HFFc6 (cell line): ENCODE results near the gene IQCN. TPM values are rescaled to one million over a fixed set of nuclear protein-coding genes. Genes with fewer than 3 reads are reported as not detected.

Source experiments
- DNase-seq: peaks from one replicate; pipeline ENCODE4 v3.0.0-alpha.2; 2018
- H3K27ac Mint-ChIP-seq: 2 replicates; pipeline ENCODE4 v1.8.0; 2020; ENCODE audit warnings: mild to moderate bottlenecking, mixed read lengths
- H3K27me3 Mint-ChIP-seq: 2 replicates; pipeline ENCODE4 v1.8.0; 2021; ENCODE audit warnings: mild to moderate bottlenecking, moderate library complexity, mixed read lengths; ENCODE audit not compliant: insufficient read depth
- H3K36me3 Mint-ChIP-seq: 2 replicates; pipeline ENCODE4 v1.8.0; 2021; ENCODE audit warnings: low read depth, mixed read lengths
- H3K4me1 Mint-ChIP-seq: 2 replicates; pipeline ENCODE4 v1.8.0; 2020; ENCODE audit warnings: low read depth, mixed read lengths
- H3K4me3 Mint-ChIP-seq: 2 replicates; pipeline ENCODE4 v1.8.0; 2020; ENCODE audit warnings: mild to moderate bottlenecking, moderate library complexity, mixed read lengths
- H3K9me3 Mint-ChIP-seq: 2 replicates; pipeline ENCODE4 v1.8.0; 2020; ENCODE audit warnings: mild to moderate bottlenecking, mixed read lengths
- total RNA-seq, 6 experiments: library from RNA; stranded (reverse); fragmentation: NEBNext Ultra II Directional; extraction: Animal tissue kit (Norgen Biotek cat#: 25700); gene quantifications; 2 replicates in 1 of 6; 3 replicates in 5 of 6; pipeline ENCODE4 v1.2.3, GENCODE V29; 2021
- TF ChIP-seq, protein P1 (sequence below): fragments of 200-600 bp; sonication (generic); IDR thresholded peaks from 2 replicates; pipeline ENCODE4 v1.5.0; 2021; ENCODE audit warnings: antibody characterized with exemption, mild to moderate bottlenecking

Gene IQCN
- total RNA-seq, 6 experiments from 2014 or later, result 0.40 to 0.87 (median 0.55) TPM

DNA sequence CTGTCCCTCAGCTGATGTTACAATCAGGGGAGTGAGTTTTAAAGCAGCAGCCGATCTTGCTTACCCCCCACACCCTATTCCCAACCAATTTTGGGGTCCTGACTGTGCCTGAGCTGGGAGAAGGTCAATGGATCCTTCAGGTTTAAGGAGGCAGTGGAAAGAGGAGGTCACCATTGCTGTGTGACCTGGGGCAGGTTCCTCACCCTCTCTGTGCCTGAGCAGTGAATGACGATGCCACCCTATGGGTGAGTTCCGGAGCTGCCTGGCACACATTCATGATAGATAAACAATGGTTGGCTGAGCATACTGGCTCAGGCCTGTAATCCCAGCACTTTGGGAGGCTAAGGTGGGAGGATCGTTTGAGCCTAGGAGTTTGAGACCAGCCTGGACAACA, 27.5 kb upstream of the IQCN start:
- peaks cover 3% of the 10 kb centered on the region; the same call in 1 of the 2 replicates for H3K36me3 Mint-ChIP-seq
- 0 out of 2 replicates have a peak, but pooled peaks cover 3% of the 10 kb centered on the region for H3K9me3 Mint-ChIP-seq
- peaks cover 64% of the 10 kb centered on the region for H3K4me1 Mint-ChIP-seq
- H3K4me3 Mint-ChIP-seq, result no peak overlapping the region
- DNase-seq, result no peak
- H3K27me3 Mint-ChIP-seq, result peaks cover under 1% of the 10 kb centered on the region; the same call in 1 of the 2 replicates
- peak overlapping the region; percentile 98; the same call in 1 of the 2 replicates for H3K27ac Mint-ChIP-seq
- TF ChIP-seq, protein P1, sequence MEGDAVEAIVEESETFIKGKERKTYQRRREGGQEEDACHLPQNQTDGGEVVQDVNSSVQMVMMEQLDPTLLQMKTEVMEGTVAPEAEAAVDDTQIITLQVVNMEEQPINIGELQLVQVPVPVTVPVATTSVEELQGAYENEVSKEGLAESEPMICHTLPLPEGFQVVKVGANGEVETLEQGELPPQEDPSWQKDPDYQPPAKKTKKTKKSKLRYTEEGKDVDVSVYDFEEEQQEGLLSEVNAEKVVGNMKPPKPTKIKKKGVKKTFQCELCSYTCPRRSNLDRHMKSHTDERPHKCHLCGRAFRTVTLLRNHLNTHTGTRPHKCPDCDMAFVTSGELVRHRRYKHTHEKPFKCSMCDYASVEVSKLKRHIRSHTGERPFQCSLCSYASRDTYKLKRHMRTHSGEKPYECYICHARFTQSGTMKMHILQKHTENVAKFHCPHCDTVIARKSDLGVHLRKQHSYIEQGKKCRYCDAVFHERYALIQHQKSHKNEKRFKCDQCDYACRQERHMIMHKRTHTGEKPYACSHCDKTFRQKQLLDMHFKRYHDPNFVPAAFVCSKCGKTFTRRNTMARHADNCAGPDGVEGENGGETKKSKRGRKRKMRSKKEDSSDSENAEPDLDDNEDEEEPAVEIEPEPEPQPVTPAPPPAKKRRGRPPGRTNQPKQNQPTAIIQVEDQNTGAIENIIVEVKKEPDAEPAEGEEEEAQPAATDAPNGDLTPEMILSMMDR, result peak; percentile 21; the same call in 1 of the 2 replicates

DNA sequence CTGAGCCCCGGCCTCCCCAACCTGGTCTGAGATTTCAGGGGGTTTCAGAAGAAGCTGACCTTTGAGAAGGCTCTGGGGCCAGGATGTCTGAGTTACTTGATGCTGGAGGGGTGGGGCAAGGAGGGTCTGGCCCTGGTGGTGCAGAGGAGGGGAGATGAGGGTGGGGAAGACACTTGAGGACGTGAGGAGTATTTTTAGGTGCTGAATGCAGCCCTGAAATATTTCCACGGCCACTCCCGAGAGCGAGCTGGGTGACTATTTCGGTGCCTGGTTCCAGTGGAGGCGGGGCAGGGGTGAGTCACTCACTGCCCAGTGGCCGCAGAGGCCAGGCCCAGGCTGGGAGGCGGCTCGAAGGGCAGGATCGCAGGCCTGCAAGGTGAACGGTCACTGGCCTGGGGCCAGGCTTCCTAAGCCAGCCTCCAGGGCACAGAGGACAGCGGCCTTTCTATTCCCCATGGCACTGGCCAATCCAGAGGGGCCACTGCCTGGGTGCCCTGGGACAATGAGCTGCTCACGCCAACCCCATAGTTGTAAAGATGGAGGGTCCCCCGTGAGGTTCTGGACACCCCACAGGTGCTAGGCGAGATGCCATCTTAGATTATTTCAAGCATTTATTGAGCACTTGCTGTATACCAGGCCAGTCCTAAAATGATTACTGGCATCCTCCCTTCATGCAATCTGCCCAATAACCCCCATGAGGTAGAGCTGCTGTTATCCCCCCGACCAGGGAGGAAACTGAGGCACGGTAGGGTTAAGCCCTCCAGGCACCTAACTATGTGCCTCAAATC, 26.9 kb upstream of the IQCN start:
- Mint-ChIP-seq H3K36me3 (no peaks in the 10 kb centered on the region), H3K9me3 (0 out of 2 replicates have a peak, but pooled peaks cover 3% of the 10 kb centered on the region), H3K27me3 (no peaks in the 10 kb centered on the region; the same call in 1 of the 2 replicates), H3K4me3 (peak overlapping the region; percentile 49), H3K4me1 (peaks cover 66% of the 10 kb centered on the region), H3K27ac (peak overlapping the region; percentile 98)
- TF ChIP-seq, protein P1, result no peak
- peak; percentile 81 for DNase-seq

DNA sequence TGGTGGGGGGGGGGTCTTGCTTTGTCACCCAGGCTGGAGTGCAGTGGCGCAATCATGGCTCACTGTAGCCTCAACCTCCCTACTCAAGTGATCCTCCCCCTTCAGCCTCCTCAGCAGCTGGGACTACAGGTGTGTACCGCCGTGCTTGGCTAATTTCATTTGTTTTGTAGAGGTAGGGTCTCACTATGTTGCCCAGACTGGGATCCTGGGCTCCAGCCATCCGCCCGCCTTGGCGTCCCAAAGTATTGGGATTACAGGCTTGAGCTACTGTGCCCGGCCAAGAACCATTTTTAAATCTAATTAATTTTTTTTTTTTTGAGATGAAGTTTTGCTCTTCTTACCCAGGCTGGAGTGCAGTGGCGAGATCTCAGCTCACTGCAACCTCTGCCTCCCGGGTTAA, 25.4 kb upstream of the IQCN start:
- Mint-ChIP-seq H3K4me3 (no peak overlapping the region), H3K27me3 (no peaks in the 10 kb centered on the region; the same call in 1 of the 2 replicates), H3K27ac (no peak overlapping the region), H3K4me1 (peaks cover 59% of the 10 kb centered on the region), H3K9me3 (0 out of 2 replicates have a peak, but pooled peaks cover 3% of the 10 kb centered on the region), H3K36me3 (no peaks in the 10 kb centered on the region)
- TF ChIP-seq, protein P1, result no peak
- DNase-seq, result no peak

DNA sequence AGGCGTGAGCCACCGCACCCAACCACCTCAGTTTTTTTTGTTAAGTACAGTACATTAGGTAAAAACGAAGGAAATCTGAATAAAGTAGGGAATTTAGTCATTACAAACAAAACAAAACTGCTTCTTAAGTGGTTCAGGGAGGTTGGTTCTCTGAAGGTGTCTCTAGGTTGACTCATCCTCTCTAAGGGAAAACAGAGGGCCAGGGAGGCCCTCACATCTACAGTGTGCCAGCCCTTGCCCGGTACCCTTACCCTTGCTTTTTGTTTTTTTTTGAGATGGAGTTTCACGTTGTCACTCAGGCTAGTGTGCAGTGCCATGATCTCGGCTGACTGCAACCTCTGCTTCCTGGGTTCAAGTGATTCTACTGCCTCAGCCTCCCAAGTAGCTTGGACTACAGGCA, 24.3 kb upstream of the IQCN start:
- TF ChIP-seq, protein P1, result no peak
- Mint-ChIP-seq H3K9me3 (0 out of 2 replicates have a peak, but pooled peaks cover 2% of the 10 kb centered on the region), H3K36me3 (no peaks in the 10 kb centered on the region), H3K27ac (peak overlapping the region; percentile 75), H3K4me3 (no peak overlapping the region), H3K27me3 (no peaks in the 10 kb centered on the region; the same call in 1 of the 2 replicates), H3K4me1 (peaks cover 51% of the 10 kb centered on the region)
- DNase-seq, result peak; percentile 30

DNA sequence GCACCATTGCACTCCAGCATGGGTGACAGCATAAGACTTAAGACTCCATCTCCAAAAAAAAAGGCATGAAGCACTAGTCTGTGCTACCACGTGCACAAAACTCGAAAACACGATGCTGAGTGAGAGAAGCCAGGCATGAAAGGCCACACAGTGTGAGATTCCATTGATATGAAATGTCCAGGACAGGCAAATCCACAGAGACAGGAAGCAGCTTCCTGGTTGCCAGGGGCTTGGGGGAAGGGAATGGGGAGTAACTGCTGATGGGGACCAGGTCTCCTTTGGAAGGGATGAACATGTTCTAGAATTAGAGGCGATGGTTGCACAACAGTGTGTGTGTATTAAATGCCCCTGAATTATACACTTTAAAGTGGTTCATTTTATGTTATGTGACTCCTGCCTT, 23.1 kb upstream of the IQCN start:
- Mint-ChIP-seq H3K4me1 (peaks cover 54% of the 10 kb centered on the region), H3K36me3 (no peaks in the 10 kb centered on the region), H3K9me3 (no peaks in the 10 kb centered on the region), H3K27ac (peak overlapping the region; percentile 85), H3K27me3 (no peaks in the 10 kb centered on the region; the same call in 1 of the 2 replicates), H3K4me3 (no peak overlapping the region)
- TF ChIP-seq, protein P1, result no peak
- peak; percentile 26 for DNase-seq
